ENCODE data around the gene DSCAML1. TPM values are rescaled to one million over a fixed set of nuclear protein-coding genes. Genes with fewer than 3 reads are reported as not detected.

The DSCAML1 gene
- total RNA-seq, 6 experiments from 2014 or later: not detected

DNA sequence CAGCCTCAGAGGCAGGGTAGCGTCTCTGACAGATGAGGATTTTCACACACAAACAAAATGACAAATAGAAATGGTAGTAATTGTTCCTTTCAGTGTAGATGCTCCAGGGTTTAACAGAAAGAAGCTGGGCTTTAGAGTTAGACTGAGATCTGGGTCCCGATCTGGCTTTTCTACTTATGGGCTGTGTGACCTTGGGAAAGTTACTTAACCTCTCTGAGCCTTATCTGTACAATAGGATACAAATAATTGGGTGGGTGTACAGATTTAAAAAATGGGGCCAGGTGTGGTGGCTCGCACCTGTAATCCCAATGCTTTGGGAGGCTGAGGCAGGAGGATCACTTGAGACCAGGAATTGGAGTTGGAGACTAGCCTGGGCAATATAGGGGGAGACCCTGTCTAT, 264.4 kb downstream of the DSCAML1 start:
- no peaks in the 10 kb centered on the region for H3K4me1 Mint-ChIP-seq (ENCODE audit: low read depth)
- H3K27me3 Mint-ChIP-seq (ENCODE audit: insufficient read depth): peaks cover 44% of the 10 kb centered on the region
- no peak overlapping the region for H3K27ac Mint-ChIP-seq
- no peaks in the 10 kb centered on the region for H3K36me3 Mint-ChIP-seq (ENCODE audit: low read depth)
- no peak for TF ChIP-seq CTCF (IDR thresholded peaks at IDR 0.05)
- no peak for DNase-seq
- no peak overlapping the region for H3K4me3 Mint-ChIP-seq
- H3K9me3 Mint-ChIP-seq: no peaks in the 10 kb centered on the region

- Mint-ChIP-seq H3K4me3 (no peak overlapping the region), H3K27me3 (ENCODE audit: insufficient read depth) (peaks cover 28% of the 10 kb centered on the region), H3K9me3 (no peaks in the 10 kb centered on the region), H3K4me1 (ENCODE audit: low read depth) (no peaks in the 10 kb centered on the region), H3K36me3 (ENCODE audit: low read depth) (no peaks in the 10 kb centered on the region; the same call in 1 of the 2 replicates), H3K27ac (no peak overlapping the region)
- no peak for DNase-seq
- no peak for TF ChIP-seq CTCF (IDR thresholded peaks at IDR 0.05)
These were observed 267.2 kb downstream of the DSCAML1 start for GRCh38 chr11:117529816-117530215.

GRCh38 chr11:117528097-117528721, 268.8 kb downstream of the DSCAML1 start:
- Mint-ChIP-seq H3K4me1 (ENCODE audit: low read depth) (peaks cover 10% of the 10 kb centered on the region), H3K4me3 (no peak overlapping the region), H3K9me3 (no peaks in the 10 kb centered on the region), H3K36me3 (ENCODE audit: low read depth) (no peaks in the 10 kb centered on the region; the same call in 1 of the 2 replicates), H3K27me3 (ENCODE audit: insufficient read depth) (peaks cover 24% of the 10 kb centered on the region), H3K27ac (no peak overlapping the region)
- no peak for DNase-seq
- TF ChIP-seq CTCF (IDR thresholded peaks at IDR 0.05): no peak

DNA sequence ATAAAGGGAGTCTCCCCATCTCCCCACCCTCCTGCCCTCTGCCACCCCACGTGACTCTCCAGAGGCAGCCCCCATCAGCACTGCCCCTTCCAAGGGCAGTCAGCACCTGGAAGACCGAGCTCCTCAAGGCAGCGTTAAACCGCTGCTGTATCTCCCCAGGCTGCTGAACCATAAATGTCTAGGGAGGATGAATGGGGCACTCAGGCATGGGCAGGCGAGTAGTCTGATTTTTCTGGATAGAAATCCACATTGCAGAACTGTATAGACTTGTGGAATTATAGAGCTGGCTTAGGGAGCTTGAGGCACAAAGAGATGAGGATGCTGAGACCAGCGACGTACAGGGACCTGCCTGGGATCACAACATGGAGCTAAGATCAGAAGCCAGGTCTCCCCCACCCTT, 269.7 kb downstream of the DSCAML1 start:
- DNase-seq: no peak
- H3K4me3 Mint-ChIP-seq: no peak overlapping the region
- peaks cover 23% of the 10 kb centered on the region for H3K27me3 Mint-ChIP-seq (ENCODE audit: insufficient read depth)
- no peaks in the 10 kb centered on the region for H3K9me3 Mint-ChIP-seq
- H3K27ac Mint-ChIP-seq: no peak overlapping the region
- H3K36me3 Mint-ChIP-seq (ENCODE audit: low read depth): no peaks in the 10 kb centered on the region; the same call in 1 of the 2 replicates
- peaks cover 15% of the 10 kb centered on the region for H3K4me1 Mint-ChIP-seq (ENCODE audit: low read depth)
- TF ChIP-seq CTCF (IDR thresholded peaks at IDR 0.05): no peak

- H3K4me1 Mint-ChIP-seq (ENCODE audit: low read depth): peaks cover 15% of the 10 kb centered on the region
- H3K27ac Mint-ChIP-seq: no peak overlapping the region
- no peak for DNase-seq
- no peak for TF ChIP-seq CTCF (IDR thresholded peaks at IDR 0.05)
- no peaks in the 10 kb centered on the region for H3K9me3 Mint-ChIP-seq
- peaks cover 28% of the 10 kb centered on the region for H3K27me3 Mint-ChIP-seq (ENCODE audit: insufficient read depth)
- no peaks in the 10 kb centered on the region; the same call in 1 of the 2 replicates for H3K36me3 Mint-ChIP-seq (ENCODE audit: low read depth)
- no peak overlapping the region for H3K4me3 Mint-ChIP-seq
These were observed 271.0 kb downstream of the DSCAML1 start for GRCh38 chr11:117525866-117526542.
